NOMO-1 treated with dmso at 0.1 percent for 144 hours (cell line): ENCODE data around the gene CCL19.

Source experiments
- DNase-seq: peaks from one replicate; lab custom pipeline; 2025; ENCODE audit not compliant: unreplicated experiment; lab: John Stamatoyannopoulos, UW

CCL19 gene

GRCh38 chr9:34642679-34643078 lies 48.4 kb downstream of the CCL19 start:
- no peak for DNase-seq
